Pancreas (tissue), 10 donors: ENCODE data around the gene GABBR2. TPM values are rescaled to one million over a fixed set of nuclear protein-coding genes. Genes with fewer than 3 reads are reported as not detected.

Experiments
- ATAC-seq, 4 donors: fragments of 200-7000 bp; cut with Tn5 transposase; one replicate each; pipeline versions ENCODE4 v1.8.0 to v1.9.1; 2020; ENCODE audit warnings: mild to moderate bottlenecking in 4 of 4, moderate library complexity in 4 of 4
- DNase-seq, 6 donors: peaks; one replicate each; pipeline ENCODE4 v3.0.0-alpha.2; 2020
- FAIRE-seq: peaks from 2 replicates; lab custom pipeline; 2012; peaks lifted over from hg19 to GRCh38; lab: Jason Lieb, UNC
- H3K27ac ChIP-seq, 4 donors: fragments of 200-600 bp; sonication (generic); 1 replicate in 3 of 4; 2 replicates in 1 of 4; pipeline versions ENCODE4 v1.5.0 to v1.8.0; 2020
- H3K27me3 ChIP-seq, 4 donors: fragments of 200-600 bp; one replicate each; pipeline ENCODE4 v1.8.0; 2021
- H3K36me3 ChIP-seq, 3 donors: fragments of 200-600 bp; sonication (generic) in 1 of 3; one replicate each; pipeline versions ENCODE4 v1.5.0 to v1.8.0; 2020 to 2021
- H3K4me1 ChIP-seq, 3 donors: fragments of 200-600 bp; one replicate each; pipeline ENCODE4 v1.8.0; 2021
- H3K4me3 ChIP-seq, 4 donors: fragments of 200-600 bp; sonication (generic) in 2 of 4; one replicate each; pipeline versions ENCODE4 v1.5.0 to v1.8.0; 2020 to 2021
- H3K9me3 ChIP-seq, 4 donors: fragments of 200-600 bp; one replicate each; pipeline ENCODE4 v1.8.0; 2021
- CTCF ChIP-seq, 4 donors: fragments of 200-600 bp; sonication (generic) in 3 of 4; IDR thresholded peaks; one replicate each; pipeline versions ENCODE4 v1.5.0 to v1.8.0; 2021; ENCODE audit warnings: antibody characterized with exemption in 4 of 4
- WGBS, 2 donors: extraction: QIAGEN DNeasy Blood & Tissue Kit; methylation state at CpG; one replicate each; pipeline ENCODE4 v1.1.7; 2013; 5-methylcytosine and 5-hydroxymethylcytosine counted together
- intact Hi-C, 3 donors: fragments of 100-400 bp; cut with DNase I; formaldehyde crosslinking; loops; one replicate each; pipeline versions ENCODE4 v1.11.1 to v1.14.2; 2022
- polyA plus RNA-seq, 2 donors: library from polyadenylated mRNA; stranded (reverse); fragments of 200-250 nt; gene quantifications; one replicate each; pipeline ENCODE4 v1.2.3, GENCODE V29; 2013
- total RNA-seq, 6 donors: library from RNA; stranded (reverse); fragmentation: NEBNext Ultra II Directional in 4 of 6; extraction: Animal tissue kit (Norgen Biotek cat#: 25700) in 4 of 6; gene quantifications; one replicate each; pipeline versions ENCODE4 v1.2.1 to v1.2.4, GENCODE V29; 2021 to 2023
- donor health status: healthy with polysubstance abuse.
- donor health status: DM: no; HTN: no; CAD: no; lungs with moderate emphysema.
- donor health status: DM: no; HTN: no; CAD: no.
- donor health status: control.
- donor health status: control.
- donor health status: Bipolar disorder and iron deficiency.
- donor health status: DM: yes; HTN: yes; CAD: no.
- donor health status: DM: no; HTN: no; CAD: no.
- donor health status: DM: no; HTN: no; CAD: no.
- donor health status: DM: yes; HTN: yes; CAD: no.

The GABBR2 gene
- total and polyA plus RNA-seq, 8 donors: 0.04 to 0.14 (median 0.07) TPM; not detected in 4

DNA sequence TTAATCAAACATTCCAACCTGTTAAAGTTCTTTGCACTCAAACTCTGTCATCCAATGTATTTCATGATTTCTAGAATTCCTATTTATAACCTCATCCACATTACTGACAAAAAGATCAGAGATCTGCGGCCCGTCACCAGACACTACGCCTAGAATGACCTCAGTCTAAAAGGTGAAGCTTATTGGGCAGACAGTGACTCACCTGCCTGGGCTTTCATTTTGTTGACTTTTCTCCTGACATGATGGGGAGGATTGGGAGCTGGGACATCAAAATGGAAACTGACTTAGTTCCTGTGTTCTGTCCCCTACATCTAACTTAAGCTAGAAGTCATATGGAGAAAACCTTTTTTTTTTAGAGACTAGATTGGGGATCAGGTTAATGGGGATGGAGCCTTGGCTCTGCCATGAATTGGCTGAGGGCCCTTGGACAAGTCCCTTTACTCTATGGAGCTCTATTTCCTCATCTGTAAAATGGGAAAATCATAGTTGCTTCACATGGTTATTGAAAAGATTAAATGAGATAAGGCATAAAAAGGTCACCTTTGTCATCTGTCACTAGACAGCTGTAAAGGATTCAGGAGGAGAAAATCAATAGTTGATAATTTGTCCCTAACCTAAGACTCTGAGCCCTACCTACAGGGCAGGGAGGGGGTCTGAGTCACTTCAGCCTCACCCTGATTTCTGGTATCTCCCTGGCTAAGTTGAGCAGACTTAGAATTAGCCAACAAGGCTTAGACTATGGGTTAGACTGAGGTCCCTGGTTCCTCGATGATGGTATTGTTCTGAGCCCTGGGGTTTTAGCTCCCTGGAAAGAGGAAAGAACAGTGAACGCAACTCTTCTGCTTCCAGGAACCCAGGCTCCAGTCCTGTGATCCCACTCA lies 228.5 kb downstream of the GABBR2 start:
- FAIRE-seq: no peak
- Histone ChIP-seq H3K4me1 (no peaks in the 10 kb centered on the region), H3K27ac (no peak overlapping the region), H3K4me3 (no peak overlapping the region), H3K27me3 (no peaks in the 10 kb centered on the region), H3K9me3 (no peaks in the 10 kb centered on the region), H3K36me3 (no peaks in the 10 kb centered on the region)
- WGBS, 2 donors: 91 to 93% methylated on average over 5 of the region's 5 CpGs
- intact Hi-C loops: loop anchor here in 1 of 3 donors (10.0 kb wide), 1 partner anchor 65 kb away; no protein-coding TSS in a partner anchor
- DNase-seq: no peak
- TF ChIP-seq CTCF (IDR thresholded peaks at IDR 0.05): no peak
- ATAC-seq: no peak

- Histone ChIP-seq H3K4me1 (no peaks in the 10 kb centered on the region), H3K27ac (no peak overlapping the region), H3K36me3 (no peaks in the 10 kb centered on the region), H3K27me3 (no peaks in the 10 kb centered on the region), H3K4me3 (no peak overlapping the region), H3K9me3 (no peaks in the 10 kb centered on the region)
- intact Hi-C loops: no loop called here
- TF ChIP-seq CTCF (IDR thresholded peaks at IDR 0.05): no peak
- FAIRE-seq (no peak), DNase-seq (no peak), ATAC-seq (no peak)
- WGBS, 2 donors: 81 to 88% methylated on average over 8 of the region's 8 CpGs
Observed at GRCh38 chr9:98479449-98479848, 229.3 kb downstream of the GABBR2 start.

- Histone ChIP-seq H3K4me3 (no peak overlapping the region), H3K27me3 (no peaks in the 10 kb centered on the region), H3K27ac (no peak overlapping the region), H3K36me3 (no peaks in the 10 kb centered on the region), H3K4me1 (no peaks in the 10 kb centered on the region), H3K9me3 (no peaks in the 10 kb centered on the region)
- no peak for TF ChIP-seq CTCF (IDR thresholded peaks at IDR 0.05)
- FAIRE-seq (no peak), DNase-seq (no peak), ATAC-seq (no peak)
- intact Hi-C loops: no loop called here
- 89 to 92% methylated on average over 5 of the region's 5 CpGs for WGBS, 2 donors
Observed at GRCh38 chr9:98477884-98478283, 230.9 kb downstream of the GABBR2 start.

- intact Hi-C loops: no loop called here
- FAIRE-seq (no peak), ATAC-seq (no peak), DNase-seq (no peak)
- Histone ChIP-seq H3K4me3 (no peak overlapping the region), H3K27ac (no peak overlapping the region), H3K27me3 (no peaks in the 10 kb centered on the region), H3K4me1 (no peaks in the 10 kb centered on the region), H3K9me3 (no peaks in the 10 kb centered on the region), H3K36me3 (no peaks in the 10 kb centered on the region)
- TF ChIP-seq CTCF (IDR thresholded peaks at IDR 0.05): no peak
- WGBS, 2 donors: 42 to 49% methylated on average over 2 of the region's 2 CpGs
Observed at GRCh38 chr9:98472216-98472615, 236.5 kb downstream of the GABBR2 start.

DNA sequence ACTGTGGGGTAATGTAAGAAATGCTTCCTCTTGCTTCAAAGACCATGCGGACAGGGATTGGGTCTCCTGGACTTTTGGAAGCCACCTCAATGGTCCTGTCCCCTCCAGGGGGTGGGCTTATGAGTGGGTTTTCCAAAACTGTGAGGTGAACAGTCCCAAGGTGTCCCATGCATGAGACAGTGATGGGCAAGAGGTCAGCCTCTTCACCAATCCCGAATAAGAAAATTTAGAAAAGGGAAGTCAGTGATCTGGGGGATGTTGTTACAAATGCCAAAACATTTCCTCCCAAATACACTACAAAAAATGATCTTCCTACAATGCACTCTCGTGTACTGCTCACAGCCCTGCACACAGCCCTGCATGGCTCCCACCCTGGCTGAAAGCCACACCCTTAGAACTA lies 237.6 kb downstream of the GABBR2 start:
- Histone ChIP-seq H3K27ac (no peak overlapping the region), H3K4me1 (no peaks in the 10 kb centered on the region), H3K4me3 (no peak overlapping the region), H3K27me3 (no peaks in the 10 kb centered on the region), H3K36me3 (no peaks in the 10 kb centered on the region), H3K9me3 (no peaks in the 10 kb centered on the region)
- DNase-seq: no peak
- intact Hi-C loops: no loop called here
- ATAC-seq: no peak
- no peak for FAIRE-seq
- 82 to 87% methylated on average over 3 of the region's 3 CpGs for WGBS, 2 donors
- no peak for TF ChIP-seq CTCF (IDR thresholded peaks at IDR 0.05)
